CD4-positive, alpha-beta T cell (primary cell): ENCODE results near the gene MLIP. TPM values are rescaled to one million over a fixed set of nuclear protein-coding genes. Genes with fewer than 3 reads are reported as not detected.

Experiments
- ATAC-seq: fragments of 200-7000 bp; cut with Tn5 transposase; one replicate; pipeline ENCODE4 v1.10.0; 2022; ENCODE audit warnings: mild to moderate bottlenecking; ENCODE audit not compliant: poor library complexity
- CTCF ChIA-PET: fragments of 350-600 bp; sonication (Branson Sonifier 250); formaldehyde crosslinking; loops from one replicate; lab custom pipeline; 2021; ENCODE audit warnings: antibody characterized with exemption, inconsistent platforms; lab: Charles Lee
- POLR2A ChIA-PET: fragments of 350-600 bp; sonication (Branson Sonifier 250); formaldehyde crosslinking; loops from one replicate; lab custom pipeline; 2021; ENCODE audit warnings: antibody characterized with exemption, inconsistent platforms; lab: Charles Lee
- DNase-seq, 14 experiments: peaks; one replicate each; pipeline ENCODE4 v3.0.0-alpha.2; 2013 to 2020; ENCODE audit warnings: mixed read lengths in 2 of 14
- H3K27ac ChIP-seq, 2 donors: one replicate each; pipeline versions ENCODE4 v1.5.1 to v1.7.0; 2013; ENCODE audit warnings: low read length in 2 of 2, low read depth in 1 of 2, mild to moderate bottlenecking in 1 of 2
- H3K27me3 ChIP-seq, 2 experiments: 1 replicate in 1 of 2; 2 replicates in 1 of 2; pipeline versions ENCODE4 v1.6.1 to v1.7.0; 2013; ENCODE audit warnings: low read length in 2 of 2, control low read depth in 1 of 2, mild to moderate bottlenecking in 1 of 2, moderate library complexity in 1 of 2; ENCODE audit not compliant: insufficient read depth in 2 of 2, control insufficient read depth in 1 of 2
- H3K36me3 ChIP-seq: one replicate; pipeline ENCODE4 v1.6.1; 2013; ENCODE audit warnings: low read length, control low read depth; ENCODE audit not compliant: insufficient read depth
- H3K4me1 ChIP-seq: one replicate; pipeline ENCODE4 v1.6.1; 2013; ENCODE audit warnings: low read length, control low read depth; ENCODE audit not compliant: insufficient read depth
- H3K4me3 ChIP-seq: one replicate; pipeline ENCODE4 v1.5.1; 2013; ENCODE audit warnings: mild to moderate bottlenecking, low read length, moderate library complexity
- H3K9me3 ChIP-seq, 2 experiments: 1 replicate in 1 of 2; 2 replicates in 1 of 2; pipeline versions ENCODE4 v1.6.1 to v1.7.0; 2013; ENCODE audit warnings: low read length in 2 of 2, mild to moderate bottlenecking in 2 of 2, control low read depth in 1 of 2, moderate library complexity in 1 of 2; ENCODE audit not compliant: control insufficient read depth in 1 of 2, insufficient read depth in 1 of 2
- H3K27ac Mint-ChIP-seq: one replicate; pipeline ENCODE4 v1.8.0; 2020; ENCODE audit warnings: mixed read lengths
- H3K27me3 Mint-ChIP-seq: one replicate; pipeline ENCODE4 v1.8.0; 2021; ENCODE audit warnings: mixed read lengths
- H3K36me3 Mint-ChIP-seq: one replicate; pipeline ENCODE4 v1.8.0; 2021; ENCODE audit warnings: low read depth, mixed read lengths
- H3K4me1 Mint-ChIP-seq: one replicate; pipeline ENCODE4 v1.8.0; 2021; ENCODE audit warnings: low read depth, mixed read lengths
- H3K4me3 Mint-ChIP-seq: one replicate; pipeline ENCODE4 v1.8.0; 2020; ENCODE audit warnings: mild to moderate bottlenecking, mixed read lengths
- H3K9me3 Mint-ChIP-seq: one replicate; pipeline ENCODE4 v1.8.0; 2020; ENCODE audit warnings: mixed read lengths
- intact Hi-C, 2 experiments: fragments of 100-400 bp; cut with DNase I in 1 of 2; cut with micrococcal nuclease in 1 of 2; formaldehyde crosslinking; loops; one replicate each; pipeline versions ENCODE4 v1.15.1 to v1.9.0; 2023 to 2025; cut with DNase I, micrococcal nuclease
- total RNA-seq, 174 experiments: library from RNA in 2 of 174; stranded (reverse) in 2 of 174; gene quantifications; one replicate each; pipeline ENCODE4 v1.2.3 and lab custom pipeline; 2021 to 2026
- TF ChIP-seq, protein P1 (sequence below): fragments of 200-600 bp; IDR thresholded peaks from one replicate; pipeline ENCODE4 v1.8.0; 2022; ENCODE audit warnings: antibody characterized with exemption, mild to moderate bottlenecking

The MLIP gene
- total RNA-seq, 2 experiments from 2014 or later, result not detected

DNA sequence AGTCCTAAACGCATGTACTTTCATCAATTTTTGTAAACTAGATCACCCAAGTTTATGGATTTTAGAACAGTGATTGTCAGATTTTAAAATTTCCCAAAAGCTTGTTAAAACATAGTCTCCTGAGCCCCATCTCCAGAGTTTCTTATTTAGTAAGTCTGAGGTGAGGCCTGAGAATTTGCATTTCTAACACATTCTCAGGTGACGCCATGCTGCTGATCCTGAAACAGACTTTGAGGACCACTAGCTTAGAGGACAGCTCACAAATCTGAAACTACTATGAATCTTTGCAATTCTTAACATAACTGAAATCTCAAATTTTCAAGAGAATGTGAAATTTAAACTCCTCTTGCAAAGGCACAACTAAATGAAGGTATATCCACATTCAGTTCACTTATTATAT is 37.8 kb upstream of the MLIP start:
- no peaks in the 10 kb centered on the region for H3K4me1 ChIP-seq
- H3K4me1 Mint-ChIP-seq, result no peaks in the 10 kb centered on the region
- intact Hi-C loops, result no loop called here

DNA sequence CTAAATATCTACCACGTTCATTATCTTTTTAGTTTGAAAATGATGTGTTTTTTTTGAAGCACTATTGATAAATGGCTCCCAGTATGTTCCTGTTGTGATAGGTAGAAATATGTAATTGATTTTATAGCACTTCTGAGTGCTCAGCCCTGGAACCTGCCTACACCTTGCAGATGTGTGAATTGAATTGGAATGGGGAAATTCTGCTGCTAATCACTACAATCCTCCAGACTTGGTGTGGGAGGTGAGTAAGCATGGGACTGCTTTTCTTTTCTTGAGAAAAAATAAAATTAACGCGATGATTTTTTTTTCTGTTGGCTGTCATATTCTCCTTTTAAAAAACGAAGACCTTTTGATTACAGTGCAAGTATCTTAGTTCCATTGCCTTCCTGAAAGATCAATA is 37.1 kb upstream of the MLIP start:
- TF ChIP-seq, protein P1, sequence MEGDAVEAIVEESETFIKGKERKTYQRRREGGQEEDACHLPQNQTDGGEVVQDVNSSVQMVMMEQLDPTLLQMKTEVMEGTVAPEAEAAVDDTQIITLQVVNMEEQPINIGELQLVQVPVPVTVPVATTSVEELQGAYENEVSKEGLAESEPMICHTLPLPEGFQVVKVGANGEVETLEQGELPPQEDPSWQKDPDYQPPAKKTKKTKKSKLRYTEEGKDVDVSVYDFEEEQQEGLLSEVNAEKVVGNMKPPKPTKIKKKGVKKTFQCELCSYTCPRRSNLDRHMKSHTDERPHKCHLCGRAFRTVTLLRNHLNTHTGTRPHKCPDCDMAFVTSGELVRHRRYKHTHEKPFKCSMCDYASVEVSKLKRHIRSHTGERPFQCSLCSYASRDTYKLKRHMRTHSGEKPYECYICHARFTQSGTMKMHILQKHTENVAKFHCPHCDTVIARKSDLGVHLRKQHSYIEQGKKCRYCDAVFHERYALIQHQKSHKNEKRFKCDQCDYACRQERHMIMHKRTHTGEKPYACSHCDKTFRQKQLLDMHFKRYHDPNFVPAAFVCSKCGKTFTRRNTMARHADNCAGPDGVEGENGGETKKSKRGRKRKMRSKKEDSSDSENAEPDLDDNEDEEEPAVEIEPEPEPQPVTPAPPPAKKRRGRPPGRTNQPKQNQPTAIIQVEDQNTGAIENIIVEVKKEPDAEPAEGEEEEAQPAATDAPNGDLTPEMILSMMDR, result no peak
- intact Hi-C loops, result no loop called here
- H3K27ac Mint-ChIP-seq, result no peak overlapping the region
- H3K27me3 Mint-ChIP-seq, result peaks cover 9% of the 10 kb centered on the region
- H3K9me3 Mint-ChIP-seq, result no peaks in the 10 kb centered on the region
- no peaks in the 10 kb centered on the region for H3K9me3 ChIP-seq
- no peaks in the 10 kb centered on the region for H3K36me3 Mint-ChIP-seq
- no peaks in the 10 kb centered on the region for H3K4me1 Mint-ChIP-seq
- H3K4me1 ChIP-seq, result no peaks in the 10 kb centered on the region
- H3K27ac ChIP-seq, result no peak overlapping the region
- POLR2A ChIA-PET, result no interaction called here
- no peak for DNase-seq
- no peak overlapping the region for H3K4me3 Mint-ChIP-seq
- no peaks in the 10 kb centered on the region for H3K27me3 ChIP-seq
- H3K36me3 ChIP-seq, result no peaks in the 10 kb centered on the region
- CTCF ChIA-PET, result no interaction called here
- ATAC-seq, result no peak
- no peak overlapping the region for H3K4me3 ChIP-seq

More for the DNA sequence above, 37.8 kb upstream of the MLIP start:
- Histone ChIP-seq H3K36me3 (no peaks in the 10 kb centered on the region), H3K9me3 (no peaks in the 10 kb centered on the region), H3K4me3 (no peak overlapping the region), H3K27ac (no peak overlapping the region), H3K27me3 (no peaks in the 10 kb centered on the region)
- Mint-ChIP-seq H3K36me3 (no peaks in the 10 kb centered on the region), H3K27me3 (peaks cover 9% of the 10 kb centered on the region), H3K27ac (no peak overlapping the region), H3K9me3 (no peaks in the 10 kb centered on the region), H3K4me3 (no peak overlapping the region)
- POLR2A ChIA-PET, result no interaction called here
- no peak for ATAC-seq
- TF ChIP-seq, protein P1, result no peak
- DNase-seq, result no peak
- CTCF ChIA-PET, result no interaction called here

DNA sequence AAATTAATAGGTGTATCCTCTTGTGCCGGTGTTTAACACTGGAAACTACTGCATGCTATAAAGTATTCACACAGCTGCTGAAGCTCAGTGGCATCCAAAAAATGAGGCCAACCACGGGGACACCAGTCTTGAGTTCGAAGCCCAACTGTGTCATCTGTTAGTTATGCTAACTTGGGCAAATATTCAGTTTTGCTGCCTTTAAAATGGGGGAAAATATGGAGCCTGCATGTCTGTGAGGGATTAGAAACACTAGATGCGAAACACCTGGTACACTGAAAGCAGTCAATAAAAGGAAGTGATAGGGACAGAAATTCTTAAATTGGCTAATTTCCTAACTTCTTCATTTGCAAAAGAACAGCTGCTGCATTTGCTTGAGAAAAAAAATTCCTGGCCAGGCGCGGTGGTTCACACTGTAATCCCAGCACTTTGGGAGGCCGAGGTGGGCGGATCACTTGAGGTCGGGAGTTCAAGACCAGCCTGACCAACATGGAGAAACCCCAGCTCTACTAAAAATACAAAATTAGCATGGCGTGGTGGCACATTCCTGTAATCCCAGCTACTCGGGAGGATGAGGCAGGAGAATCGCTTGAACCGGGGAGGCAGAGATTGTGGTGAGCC is 36.6 kb upstream of the MLIP start:
- Mint-ChIP-seq H3K4me1 (no peaks in the 10 kb centered on the region), H3K27ac (no peak overlapping the region), H3K36me3 (no peaks in the 10 kb centered on the region), H3K4me3 (no peak overlapping the region), H3K27me3 (peaks cover 9% of the 10 kb centered on the region), H3K9me3 (no peaks in the 10 kb centered on the region)
- no peak overlapping the region for H3K4me3 ChIP-seq
- CTCF ChIA-PET, result interaction anchor here (0.7 kb wide), 1 partner anchor 34 kb away, joined by 5 read pairs; no protein-coding TSS in a partner anchor
- TF ChIP-seq, protein P1, result no peak
- POLR2A ChIA-PET, result no interaction called here
- H3K36me3 ChIP-seq, result no peaks in the 10 kb centered on the region
- H3K9me3 ChIP-seq, result no peaks in the 10 kb centered on the region
- DNase-seq, result no peak
- no peak overlapping the region for H3K27ac ChIP-seq
- no peaks in the 10 kb centered on the region for H3K4me1 ChIP-seq
- intact Hi-C loops, result no loop called here
- no peaks in the 10 kb centered on the region for H3K27me3 ChIP-seq
- no peak for ATAC-seq
